HEK293 (cell line): Measurements from ENCODE around the gene PEAK3.

Experiments used
- BCL11A ChIP-seq: fragments of 450-650 bp; formaldehyde crosslinking; IDR thresholded peaks from 2 replicates; pipeline ENCODE4 v1.5.1; 2016; ENCODE audit warnings: low read depth, missing biosample characterization, missing genetic modification characterization
- BCL11B ChIP-seq: fragments of 450-650 bp; formaldehyde crosslinking; IDR thresholded peaks from 2 replicates; pipeline ENCODE4 v1.5.1; 2016; ENCODE audit warnings: low read depth, missing biosample characterization, missing genetic modification characterization
- HOXC10 ChIP-seq: sonication (generic); formaldehyde crosslinking; IDR thresholded peaks from 2 replicates; pipeline ENCODE4 v1.8.1; 2023; ENCODE audit warnings: mild to moderate bottlenecking, missing genetic modification reagents
- HOXD13 ChIP-seq: sonication (generic); formaldehyde crosslinking; IDR thresholded peaks from 2 replicates; pipeline ENCODE4 v1.8.0; 2022; ENCODE audit warnings: missing genetic modification reagents, borderline replicate concordance
- KLF1 ChIP-seq: fragments of 450-650 bp; formaldehyde crosslinking; IDR thresholded peaks from 2 replicates; pipeline ENCODE4 v1.5.1; 2016; ENCODE audit warnings: missing biosample characterization, missing genetic modification characterization
- KLF16 ChIP-seq: fragments of 450-650 bp; formaldehyde crosslinking; IDR thresholded peaks from 2 replicates; pipeline ENCODE4 v1.5.1; 2017; ENCODE audit warnings: missing biosample characterization, missing genetic modification characterization
- OVOL3 ChIP-seq: fragments of 450-650 bp; formaldehyde crosslinking; IDR thresholded peaks from 2 replicates; pipeline ENCODE4 v1.5.1; 2016; ENCODE audit warnings: missing biosample characterization, missing genetic modification characterization
- PRDM1 ChIP-seq: fragments of 450-650 bp; formaldehyde crosslinking; IDR thresholded peaks from 2 replicates; pipeline ENCODE4; 2016; ENCODE audit warnings: missing biosample characterization, missing genetic modification characterization
- SCRT1 ChIP-seq: fragments of 450-650 bp; formaldehyde crosslinking; IDR thresholded peaks from 2 replicates; pipeline ENCODE4 v1.5.1; 2016; ENCODE audit warnings: missing biosample characterization, missing genetic modification characterization, borderline replicate concordance
- SCRT2 ChIP-seq: fragments of 450-650 bp; formaldehyde crosslinking; IDR thresholded peaks from 2 replicates; pipeline ENCODE4 v1.5.1; 2016; ENCODE audit warnings: missing biosample characterization, missing genetic modification characterization
- TCF7L2 ChIP-seq: IDR thresholded peaks from 2 replicates; pipeline ENCODE4 v1.6.1; 2011; ENCODE audit warnings: low read depth, mild to moderate bottlenecking, inconsistent platforms, low read length, moderate library complexity, borderline replicate concordance
- TRIM28 ChIP-seq: IDR thresholded peaks from 2 replicates; pipeline ENCODE4 v1.6.1; 2011; ENCODE audit warnings: low read length, control low read depth, borderline replicate concordance
- ZBTB7A ChIP-seq: fragments of 450-650 bp; formaldehyde crosslinking; IDR thresholded peaks from 2 replicates; pipeline ENCODE4 v1.5.1; 2016; ENCODE audit warnings: low read depth, missing biosample characterization, missing genetic modification characterization
- ZFHX2 ChIP-seq: fragments of 450-650 bp; formaldehyde crosslinking; conservative IDR thresholded peaks from 2 replicates; pipeline ENCODE4 v1.5.1; 2016; ENCODE audit warnings: missing biosample characterization, missing genetic modification characterization
- ZNF112 ChIP-seq: fragments of 450-650 bp; formaldehyde crosslinking; IDR thresholded peaks from 2 replicates; pipeline ENCODE4 v1.5.0; 2017; ENCODE audit warnings: missing biosample characterization, missing genetic modification characterization
- ZNF138 ChIP-seq: fragments of 450-650 bp; formaldehyde crosslinking; IDR thresholded peaks from 2 replicates; pipeline ENCODE4 v1.5.1; 2016; ENCODE audit warnings: missing biosample characterization, missing genetic modification characterization, borderline replicate concordance
- ZNF146 ChIP-seq: fragments of 450-650 bp; formaldehyde crosslinking; IDR thresholded peaks from 2 replicates; pipeline ENCODE4 v1.5.1; 2016; ENCODE audit warnings: missing biosample characterization, missing genetic modification characterization
- ZNF174 ChIP-seq: fragments of 450-650 bp; formaldehyde crosslinking; IDR thresholded peaks from 2 replicates; pipeline ENCODE4 v1.5.0; 2017; ENCODE audit warnings: missing biosample characterization, mild to moderate bottlenecking, missing genetic modification characterization
- ZNF19 ChIP-seq: fragments of 450-650 bp; formaldehyde crosslinking; IDR thresholded peaks from 2 replicates; pipeline ENCODE4; 2016; ENCODE audit warnings: missing biosample characterization, missing genetic modification characterization, low read depth
- ZNF223 ChIP-seq: fragments of 450-650 bp; formaldehyde crosslinking; IDR thresholded peaks from 2 replicates; pipeline ENCODE4 v1.5.1; 2016; ENCODE audit warnings: missing biosample characterization, missing genetic modification characterization
- ZNF239 ChIP-seq: fragments of 450-650 bp; formaldehyde crosslinking; IDR thresholded peaks from 2 replicates; pipeline ENCODE4 v1.5.1; 2016; ENCODE audit warnings: missing biosample characterization, missing genetic modification characterization
- ZNF510 ChIP-seq: fragments of 450-650 bp; formaldehyde crosslinking; IDR thresholded peaks from 2 replicates; pipeline ENCODE4 v1.5.1; 2018; ENCODE audit warnings: mild to moderate bottlenecking, missing genetic modification characterization, missing biosample characterization; ENCODE audit not compliant: insufficient replicate concordance
- ZNF548 ChIP-seq: fragments of 450-650 bp; formaldehyde crosslinking; IDR thresholded peaks from 2 replicates; pipeline ENCODE4 v1.5.1; 2016; ENCODE audit warnings: missing biosample characterization, missing genetic modification characterization
- ZNF670 ChIP-seq: fragments of 450-650 bp; formaldehyde crosslinking; IDR thresholded peaks from 2 replicates; pipeline ENCODE4 v1.5.1; 2016; ENCODE audit warnings: missing biosample characterization, missing genetic modification characterization, low read depth
- ZSCAN30 ChIP-seq: fragments of 450-650 bp; IDR thresholded peaks from 2 replicates; pipeline ENCODE4 v1.5.1; 2018; ENCODE audit warnings: missing biosample characterization, mild to moderate bottlenecking, missing genetic modification characterization, moderate library complexity
- TF ChIP-seq, protein P1 (sequence below): fragments of 450-650 bp; formaldehyde crosslinking; IDR thresholded peaks from 2 replicates; pipeline ENCODE4 v1.5.1; 2016; ENCODE audit warnings: missing biosample characterization, missing genetic modification characterization, borderline replicate concordance
- TF ChIP-seq, protein P2 (sequence below): fragments of 450-650 bp; formaldehyde crosslinking; IDR thresholded peaks from 2 replicates; pipeline ENCODE4 v1.5.1; 2016; ENCODE audit warnings: missing biosample characterization, missing genetic modification characterization
- TF ChIP-seq, protein P3 (sequence below): fragments of 450-650 bp; formaldehyde crosslinking; IDR thresholded peaks from 2 replicates; pipeline ENCODE4 v1.5.1; 2016; ENCODE audit warnings: missing biosample characterization, missing genetic modification characterization
- TF ChIP-seq, protein P4 (sequence below): fragments of 450-650 bp; IDR thresholded peaks from 2 replicates; pipeline ENCODE4 v1.5.1; 2018; ENCODE audit warnings: missing biosample characterization, missing genetic modification characterization
- TF ChIP-seq, protein P5 (sequence below): fragments of 450-650 bp; formaldehyde crosslinking; IDR thresholded peaks from 2 replicates; pipeline ENCODE4 v1.5.1; 2016; ENCODE audit warnings: missing biosample characterization, missing genetic modification characterization

Gene PEAK3

DNA sequence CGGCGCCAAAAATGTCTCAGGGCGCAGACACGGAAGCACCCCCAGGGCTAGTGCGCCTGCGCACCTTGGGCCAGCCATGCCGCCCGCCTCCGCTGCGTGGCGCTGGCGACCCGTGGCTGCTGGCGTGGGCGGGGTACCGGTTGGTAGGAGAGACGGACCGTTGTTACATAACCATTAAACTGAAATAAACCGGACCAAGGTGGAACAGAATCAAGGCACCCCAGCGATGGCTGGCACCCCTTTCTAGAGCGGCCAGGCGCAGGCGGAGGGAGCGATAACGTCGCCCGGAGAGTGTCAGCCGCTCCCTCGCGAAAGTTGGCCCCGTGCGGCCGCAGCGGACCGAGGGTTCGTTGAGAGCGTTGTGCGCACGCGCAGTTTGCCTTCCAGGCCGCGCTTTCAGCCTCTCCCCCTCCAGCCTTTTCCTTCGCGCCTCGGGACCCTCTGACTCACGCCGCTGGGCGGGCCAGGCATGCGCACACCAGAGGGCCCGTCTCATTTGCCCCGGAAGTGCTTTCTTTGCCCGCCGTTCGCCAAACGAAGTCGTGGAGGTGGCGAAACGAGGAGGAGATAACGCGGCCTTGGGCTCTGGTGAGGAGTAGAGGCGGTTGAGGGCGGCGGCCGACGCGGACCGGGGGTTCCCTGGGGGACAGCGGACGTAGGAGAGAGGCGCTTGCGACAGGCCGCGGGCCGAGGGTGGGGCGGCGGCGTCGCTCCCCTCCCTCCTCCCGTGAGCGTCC, 45.5 kb downstream of the PEAK3 start, which contains the start of the genes PLEKHJ1 and SF3A2 (continued):
- TF ChIP-seq, protein P1, sequence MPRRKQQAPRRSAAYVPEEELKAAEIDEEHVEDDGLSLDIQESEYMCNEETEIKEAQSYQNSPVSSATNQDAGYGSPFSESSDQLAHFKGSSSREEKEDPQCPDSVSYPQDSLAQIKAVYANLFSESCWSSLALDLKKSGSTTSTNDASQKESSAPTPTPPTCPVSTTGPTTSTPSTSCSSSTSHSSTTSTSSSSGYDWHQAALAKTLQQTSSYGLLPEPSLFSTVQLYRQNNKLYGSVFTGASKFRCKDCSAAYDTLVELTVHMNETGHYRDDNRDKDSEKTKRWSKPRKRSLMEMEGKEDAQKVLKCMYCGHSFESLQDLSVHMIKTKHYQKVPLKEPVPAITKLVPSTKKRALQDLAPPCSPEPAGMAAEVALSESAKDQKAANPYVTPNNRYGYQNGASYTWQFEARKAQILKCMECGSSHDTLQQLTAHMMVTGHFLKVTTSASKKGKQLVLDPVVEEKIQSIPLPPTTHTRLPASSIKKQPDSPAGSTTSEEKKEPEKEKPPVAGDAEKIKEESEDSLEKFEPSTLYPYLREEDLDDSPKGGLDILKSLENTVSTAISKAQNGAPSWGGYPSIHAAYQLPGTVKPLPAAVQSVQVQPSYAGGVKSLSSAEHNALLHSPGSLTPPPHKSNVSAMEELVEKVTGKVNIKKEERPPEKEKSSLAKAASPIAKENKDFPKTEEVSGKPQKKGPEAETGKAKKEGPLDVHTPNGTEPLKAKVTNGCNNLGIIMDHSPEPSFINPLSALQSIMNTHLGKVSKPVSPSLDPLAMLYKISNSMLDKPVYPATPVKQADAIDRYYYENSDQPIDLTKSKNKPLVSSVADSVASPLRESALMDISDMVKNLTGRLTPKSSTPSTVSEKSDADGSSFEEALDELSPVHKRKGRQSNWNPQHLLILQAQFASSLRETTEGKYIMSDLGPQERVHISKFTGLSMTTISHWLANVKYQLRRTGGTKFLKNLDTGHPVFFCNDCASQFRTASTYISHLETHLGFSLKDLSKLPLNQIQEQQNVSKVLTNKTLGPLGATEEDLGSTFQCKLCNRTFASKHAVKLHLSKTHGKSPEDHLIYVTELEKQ, result no peak
- TF ChIP-seq ZSCAN30, result peak; percentile 69; the same call in 1 of the 2 replicates
- TF ChIP-seq OVOL3 (tag by site-specific recombination), result no peak
- no peak for TF ChIP-seq ZNF19
- no peak for TF ChIP-seq ZNF510 (tag by site-specific recombination)
- TF ChIP-seq SCRT1 (tag by site-specific recombination), result no peak
- TF ChIP-seq, protein P2, sequence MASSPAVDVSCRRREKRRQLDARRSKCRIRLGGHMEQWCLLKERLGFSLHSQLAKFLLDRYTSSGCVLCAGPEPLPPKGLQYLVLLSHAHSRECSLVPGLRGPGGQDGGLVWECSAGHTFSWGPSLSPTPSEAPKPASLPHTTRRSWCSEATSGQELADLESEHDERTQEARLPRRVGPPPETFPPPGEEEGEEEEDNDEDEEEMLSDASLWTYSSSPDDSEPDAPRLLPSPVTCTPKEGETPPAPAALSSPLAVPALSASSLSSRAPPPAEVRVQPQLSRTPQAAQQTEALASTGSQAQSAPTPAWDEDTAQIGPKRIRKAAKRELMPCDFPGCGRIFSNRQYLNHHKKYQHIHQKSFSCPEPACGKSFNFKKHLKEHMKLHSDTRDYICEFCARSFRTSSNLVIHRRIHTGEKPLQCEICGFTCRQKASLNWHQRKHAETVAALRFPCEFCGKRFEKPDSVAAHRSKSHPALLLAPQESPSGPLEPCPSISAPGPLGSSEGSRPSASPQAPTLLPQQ (tag by site-specific recombination), result peak; percentile 82
- TF ChIP-seq ZNF138 (tag by site-specific recombination), result no peak
- TF ChIP-seq ZNF112 (tag by site-specific recombination), result no peak
- TF ChIP-seq ZNF670, result no peak
- no peak for TF ChIP-seq BCL11A (tag by site-specific recombination)
- 0 out of 2 replicates have a peak, but pooled peaks have one; percentile 73 for TF ChIP-seq BCL11B (tag by site-specific recombination)
- TF ChIP-seq ZNF146 (tag by site-specific recombination), result peak; percentile 3; the same call in 1 of the 2 replicates
- no peak; the same call in 1 of the 2 replicates for TF ChIP-seq PRDM1 (tag by site-specific recombination)
- TF ChIP-seq HOXC10 (CRISPR knock-in tag), result no peak
- TF ChIP-seq KLF1 (tag by site-specific recombination), result peak; percentile 79
- no peak for TF ChIP-seq ZNF548
- peak; percentile 53; the same call in 1 of the 2 replicates for TF ChIP-seq ZBTB7A (tag by site-specific recombination)
- TF ChIP-seq TCF7L2, result no peak
- TF ChIP-seq, protein P3, sequence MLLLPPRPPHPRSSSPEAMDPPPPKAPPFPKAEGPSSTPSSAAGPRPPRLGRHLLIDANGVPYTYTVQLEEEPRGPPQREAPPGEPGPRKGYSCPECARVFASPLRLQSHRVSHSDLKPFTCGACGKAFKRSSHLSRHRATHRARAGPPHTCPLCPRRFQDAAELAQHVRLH (tag by site-specific recombination), result peak; percentile 62; the same call in 1 of the 2 replicates
- TF ChIP-seq, protein P4, sequence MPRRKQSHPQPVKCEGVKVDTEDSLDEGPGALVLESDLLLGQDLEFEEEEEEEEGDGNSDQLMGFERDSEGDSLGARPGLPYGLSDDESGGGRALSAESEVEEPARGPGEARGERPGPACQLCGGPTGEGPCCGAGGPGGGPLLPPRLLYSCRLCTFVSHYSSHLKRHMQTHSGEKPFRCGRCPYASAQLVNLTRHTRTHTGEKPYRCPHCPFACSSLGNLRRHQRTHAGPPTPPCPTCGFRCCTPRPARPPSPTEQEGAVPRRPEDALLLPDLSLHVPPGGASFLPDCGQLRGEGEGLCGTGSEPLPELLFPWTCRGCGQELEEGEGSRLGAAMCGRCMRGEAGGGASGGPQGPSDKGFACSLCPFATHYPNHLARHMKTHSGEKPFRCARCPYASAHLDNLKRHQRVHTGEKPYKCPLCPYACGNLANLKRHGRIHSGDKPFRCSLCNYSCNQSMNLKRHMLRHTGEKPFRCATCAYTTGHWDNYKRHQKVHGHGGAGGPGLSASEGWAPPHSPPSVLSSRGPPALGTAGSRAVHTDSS (tag by site-specific recombination), result no peak
- TF ChIP-seq ZNF223 (tag by site-specific recombination), result no peak
- TF ChIP-seq HOXD13 (CRISPR knock-in tag), result no peak; the same call in 1 of the 2 replicates
- TF ChIP-seq ZNF239, result no peak; the same call in 1 of the 2 replicates
- 0 out of 2 replicates have a peak, but pooled peaks have one; percentile 17 for TF ChIP-seq SCRT2 (tag by site-specific recombination)
- peak; percentile 96 for TF ChIP-seq ZFHX2 (tag by site-specific recombination)
- TF ChIP-seq ZNF174, result no peak
- TF ChIP-seq KLF16 (tag by site-specific recombination), result peak; percentile 84
- TF ChIP-seq, protein P5, sequence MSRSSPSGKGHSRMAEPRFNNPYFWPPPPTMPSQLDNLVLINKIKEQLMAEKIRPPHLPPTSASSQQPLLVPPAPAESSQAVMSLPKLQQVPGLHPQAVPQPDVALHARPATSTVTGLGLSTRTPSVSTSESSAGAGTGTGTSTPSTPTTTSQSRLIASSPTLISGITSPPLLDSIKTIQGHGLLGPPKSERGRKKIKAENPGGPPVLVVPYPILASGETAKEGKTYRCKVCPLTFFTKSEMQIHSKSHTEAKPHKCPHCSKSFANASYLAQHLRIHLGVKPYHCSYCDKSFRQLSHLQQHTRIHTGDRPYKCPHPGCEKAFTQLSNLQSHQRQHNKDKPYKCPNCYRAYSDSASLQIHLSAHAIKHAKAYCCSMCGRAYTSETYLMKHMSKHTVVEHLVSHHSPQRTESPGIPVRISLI (tag by site-specific recombination), result no peak
- TF ChIP-seq TRIM28, result no peak
